ENCODE measurements around the gene MLPH.
A peak's percentile ranks its signal among the peaks of the same experiment; 100 is the strongest.

MLPH gene

DNA sequence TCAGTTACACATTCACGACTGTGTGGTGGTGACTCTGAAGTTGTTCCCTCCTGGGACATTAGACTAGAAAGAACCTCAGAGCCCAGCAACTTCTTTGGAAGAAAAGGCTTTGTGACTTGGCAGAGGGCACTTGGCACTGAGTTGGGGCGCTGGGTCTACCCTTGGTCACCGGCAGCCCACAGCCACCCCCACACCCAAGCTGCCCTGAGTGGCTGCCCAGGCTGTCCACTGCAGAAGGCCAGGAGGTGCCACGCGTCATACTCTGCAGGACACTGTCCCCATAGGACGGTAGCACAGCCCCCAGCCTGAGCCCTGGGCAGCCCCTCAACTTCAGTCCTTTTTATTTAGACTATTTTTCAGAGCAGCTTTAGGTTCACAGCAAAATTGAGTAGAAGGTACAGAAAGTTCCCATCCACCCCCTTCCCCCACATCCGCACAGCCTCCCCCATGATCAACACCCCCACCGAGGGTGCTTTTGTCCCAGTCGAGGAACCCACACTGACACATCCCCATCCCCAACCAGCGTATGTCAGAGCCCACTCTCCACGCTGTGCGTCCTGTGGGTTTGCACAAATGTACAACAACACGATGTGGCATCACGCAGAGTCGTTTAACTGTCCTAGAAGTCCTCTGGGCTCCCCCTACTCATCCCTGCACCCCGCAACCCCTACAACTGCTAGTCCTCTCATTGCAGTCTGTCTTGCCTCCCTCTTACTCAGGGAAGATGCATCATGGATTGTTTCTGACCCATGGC is 80.4 kb downstream of the MLPH start:
- no peak for DNase-seq (ENCODE audit: low read depth)

DNA sequence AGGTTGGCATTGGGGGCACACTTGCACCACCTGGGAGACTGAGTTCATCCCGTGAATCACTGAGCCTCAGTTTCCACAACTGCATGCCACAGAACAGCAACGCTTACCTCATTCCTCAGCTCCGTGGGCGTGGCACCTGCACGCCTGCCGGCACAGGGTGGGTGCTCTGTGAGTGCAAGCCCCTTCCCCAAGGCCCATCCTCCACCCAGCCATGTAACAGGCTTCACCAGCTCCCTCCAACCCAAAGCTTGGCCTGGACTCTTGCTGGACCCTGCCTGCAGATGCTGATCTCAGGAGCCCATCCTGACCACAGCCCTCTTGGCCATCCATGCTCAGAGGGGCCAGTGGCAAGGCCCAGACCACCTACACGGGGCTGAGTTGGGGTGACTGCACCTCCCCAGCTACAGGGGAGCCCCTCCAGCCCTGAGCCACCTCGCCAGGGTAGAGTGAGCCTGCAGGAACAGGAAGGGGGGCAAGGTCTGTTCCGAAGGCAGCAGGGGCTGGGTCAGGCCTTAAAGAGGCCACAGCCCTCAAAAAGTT is 81.1 kb downstream of the MLPH start:
- no peak for DNase-seq (ENCODE audit: low read depth)

DNA sequence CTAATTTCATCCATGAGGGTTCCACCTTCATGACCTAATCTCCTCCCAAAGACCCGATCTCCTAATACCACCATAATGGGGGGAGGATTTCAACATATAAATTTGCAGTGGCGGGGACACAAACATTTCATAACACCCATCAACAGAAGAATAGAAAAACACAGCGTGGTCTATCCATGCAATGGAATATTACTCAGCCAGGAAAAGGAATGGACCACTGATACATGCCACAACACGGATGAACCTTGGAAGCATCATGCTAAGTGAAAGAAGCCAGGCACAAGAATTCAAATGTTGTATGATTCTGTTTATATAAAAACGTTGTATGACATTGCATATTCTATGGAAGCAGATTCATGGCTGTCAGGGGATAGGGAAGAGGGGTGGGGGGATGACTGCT is 82.0 kb downstream of the MLPH start:
- DNase-seq (ENCODE audit: low read depth) = no peak

DNA sequence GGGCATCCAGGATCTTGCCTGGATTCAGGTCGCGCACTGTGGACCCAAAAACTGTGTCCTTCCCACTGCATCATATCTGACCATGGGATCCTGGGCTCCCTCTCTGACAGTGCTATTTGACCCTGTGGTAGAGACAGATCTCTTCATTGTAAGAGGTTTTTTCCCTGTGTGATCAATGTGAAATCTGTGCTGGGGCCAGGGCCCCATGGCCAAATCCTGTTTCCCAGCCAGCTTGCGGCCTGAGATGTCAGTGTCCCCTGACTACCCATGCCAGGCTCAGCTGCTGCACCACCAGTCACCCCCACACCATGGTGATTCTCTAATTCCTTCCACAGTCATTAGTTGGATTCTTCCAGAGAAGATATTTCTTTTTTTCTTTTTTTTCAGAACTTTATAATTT is 82.8 kb downstream of the MLPH start:
- no peak for DNase-seq (ENCODE audit: low read depth)

DNA sequence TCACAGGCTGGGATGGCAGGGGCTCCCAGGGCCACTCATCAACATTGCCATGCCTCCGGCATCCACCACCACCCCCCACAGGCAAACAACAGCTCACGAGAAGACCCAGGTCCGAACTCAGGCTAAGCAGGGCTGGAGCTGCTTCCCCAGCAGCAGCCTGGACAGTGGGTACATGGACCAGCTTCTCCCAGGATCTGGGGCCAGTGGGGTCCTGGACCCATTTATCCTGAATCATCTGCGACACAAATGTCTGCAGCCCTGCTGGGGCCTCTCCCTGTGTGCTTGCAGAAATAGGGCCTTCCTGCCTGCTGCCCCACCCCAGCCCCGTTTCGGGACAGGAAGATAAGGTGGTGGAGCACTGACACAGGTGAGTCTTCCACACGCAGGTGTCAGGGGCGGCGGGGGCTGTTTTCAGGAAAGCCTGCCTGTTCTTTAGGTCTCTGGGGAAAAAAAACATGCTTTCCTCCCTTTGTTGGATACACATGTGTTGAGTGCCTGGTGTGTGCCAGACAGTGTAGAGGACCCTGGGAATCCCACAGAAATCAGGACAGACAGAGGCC is 83.8 kb downstream of the MLPH start:
- DNase-seq (ENCODE audit: low read depth) = no peak

DNA sequence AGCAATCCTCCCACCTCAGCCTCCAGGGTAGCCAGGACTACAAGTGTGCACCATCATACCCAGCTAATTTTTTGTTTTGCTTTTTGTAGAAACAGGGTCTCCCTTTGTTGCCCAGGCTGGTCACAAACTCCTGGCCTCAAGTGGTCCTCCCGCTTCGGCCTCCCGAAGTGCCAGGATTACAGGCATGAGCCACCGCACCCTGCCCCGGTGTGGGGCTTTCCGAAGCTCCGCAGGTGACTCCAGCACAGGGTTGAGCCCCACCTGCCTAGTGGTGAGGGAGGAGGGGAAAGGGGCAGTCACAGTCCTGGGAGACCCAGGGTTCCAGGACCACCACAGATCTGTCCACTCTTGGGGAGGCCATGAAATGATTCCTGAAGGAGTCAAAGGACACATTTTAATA is 84.5 kb downstream of the MLPH start:
- no peak for DNase-seq (ENCODE audit: low read depth)

DNA sequence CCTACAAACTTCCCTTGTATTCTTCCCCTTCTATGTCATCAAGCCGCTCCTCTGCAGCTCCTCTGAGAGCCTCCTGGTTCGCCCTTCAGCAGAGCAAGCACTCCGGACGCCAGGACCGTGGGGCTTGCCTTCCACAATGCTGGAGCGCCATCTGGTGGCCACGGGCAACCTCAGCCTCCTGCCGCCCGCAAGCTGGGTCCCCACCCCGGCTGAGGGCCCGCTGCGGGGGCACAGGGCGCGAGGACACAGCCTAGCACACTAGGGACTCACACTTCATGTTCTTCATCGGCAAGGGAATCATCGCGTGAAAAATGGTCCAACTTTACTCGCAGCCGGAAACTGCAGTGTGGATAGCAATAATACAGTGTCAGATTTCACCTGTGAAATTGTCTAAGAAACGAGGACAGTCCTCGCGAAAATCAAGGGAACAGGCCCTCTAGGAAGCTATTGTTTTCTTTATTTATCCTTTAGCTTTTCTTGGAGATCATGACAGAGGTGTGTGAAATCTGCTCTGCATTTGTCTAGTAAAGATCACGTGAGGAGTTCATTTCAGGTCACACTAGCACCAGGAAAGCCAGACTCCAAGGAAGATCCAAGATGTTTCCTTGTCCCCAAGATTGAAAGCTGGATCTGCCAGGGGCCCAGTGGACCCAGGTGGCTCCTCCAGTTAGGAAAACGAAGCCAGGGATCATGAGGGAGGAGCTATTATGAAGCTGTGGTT is 85.1 kb downstream of the MLPH start:
- peak; percentile 85 for DNase-seq (ENCODE audit: low read depth)

DNA sequence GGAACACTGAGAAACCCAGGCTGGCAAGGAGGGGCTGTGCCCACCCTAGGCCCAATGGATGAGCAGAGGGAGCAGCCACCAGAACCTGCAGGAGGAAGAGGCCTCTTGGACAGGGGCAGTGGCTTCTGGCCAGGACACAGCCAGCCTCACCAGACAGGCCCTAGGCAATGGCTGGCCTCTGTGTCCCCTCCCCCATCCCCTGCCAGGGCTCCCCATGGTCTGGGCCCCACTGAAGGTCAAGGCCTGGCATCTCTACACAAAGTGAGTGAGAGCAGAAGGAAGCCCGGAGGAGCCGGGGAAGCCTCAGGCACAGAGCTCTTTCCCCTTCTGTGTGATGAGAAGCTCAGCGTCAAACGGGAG is 85.7 kb downstream of the MLPH start:
- no peak for DNase-seq (ENCODE audit: low read depth)

DNA sequence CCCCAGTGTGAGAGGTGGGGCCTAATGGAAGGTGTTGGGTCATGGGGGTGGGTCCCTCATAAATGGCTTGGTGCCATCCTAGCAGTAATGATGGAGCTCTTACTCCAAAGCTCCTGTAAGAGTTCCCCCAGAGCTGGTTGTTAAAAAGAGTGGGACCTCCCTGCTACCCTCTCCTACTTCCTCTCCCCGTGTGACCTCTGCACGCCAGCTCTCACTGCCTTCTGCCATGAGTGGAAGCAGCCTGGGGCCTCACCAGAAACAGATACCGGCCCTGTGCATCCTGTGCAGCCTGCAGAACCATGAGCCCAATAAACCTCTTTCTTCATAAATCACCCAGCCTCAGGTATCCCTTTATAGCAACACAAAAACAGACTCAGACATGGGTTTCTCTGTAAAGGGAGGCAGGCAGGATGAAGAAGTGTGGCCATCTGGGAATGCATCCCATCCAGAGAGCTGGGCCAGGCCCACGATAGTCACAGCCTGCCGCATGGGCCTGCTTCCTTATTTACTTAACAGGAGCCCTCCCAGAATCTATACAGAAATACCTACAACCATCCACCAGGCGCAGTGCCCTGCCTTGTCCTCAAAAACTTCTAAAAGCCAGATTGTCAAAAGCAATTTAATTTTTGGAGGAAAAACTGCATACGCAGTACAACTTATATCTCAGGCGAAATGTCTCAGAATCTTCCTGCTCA is 86.8 kb downstream of the MLPH start:
- DNase-seq (ENCODE audit: low read depth) = no peak

DNA sequence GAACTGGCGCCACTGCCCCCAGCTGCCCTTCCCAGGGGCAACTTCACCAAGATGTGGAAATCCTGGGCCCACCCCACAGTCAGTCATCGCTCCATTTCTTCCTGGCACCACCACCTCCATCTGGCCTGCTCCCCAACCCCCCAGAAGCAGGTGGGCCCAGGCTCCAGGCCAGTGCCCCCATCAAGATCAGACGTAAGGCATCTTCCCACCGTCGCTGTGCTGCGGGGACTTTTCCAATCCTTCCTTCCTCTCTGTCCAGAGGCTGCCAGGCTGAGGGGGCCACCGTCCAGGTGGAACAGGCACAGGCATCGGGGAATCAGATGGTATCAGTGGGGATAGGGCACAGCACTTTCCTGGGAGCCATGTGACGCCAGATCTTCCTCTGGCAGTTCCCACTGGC is 87.4 kb downstream of the MLPH start:
- DNase-seq (ENCODE audit: low read depth) = no peak

DNA sequence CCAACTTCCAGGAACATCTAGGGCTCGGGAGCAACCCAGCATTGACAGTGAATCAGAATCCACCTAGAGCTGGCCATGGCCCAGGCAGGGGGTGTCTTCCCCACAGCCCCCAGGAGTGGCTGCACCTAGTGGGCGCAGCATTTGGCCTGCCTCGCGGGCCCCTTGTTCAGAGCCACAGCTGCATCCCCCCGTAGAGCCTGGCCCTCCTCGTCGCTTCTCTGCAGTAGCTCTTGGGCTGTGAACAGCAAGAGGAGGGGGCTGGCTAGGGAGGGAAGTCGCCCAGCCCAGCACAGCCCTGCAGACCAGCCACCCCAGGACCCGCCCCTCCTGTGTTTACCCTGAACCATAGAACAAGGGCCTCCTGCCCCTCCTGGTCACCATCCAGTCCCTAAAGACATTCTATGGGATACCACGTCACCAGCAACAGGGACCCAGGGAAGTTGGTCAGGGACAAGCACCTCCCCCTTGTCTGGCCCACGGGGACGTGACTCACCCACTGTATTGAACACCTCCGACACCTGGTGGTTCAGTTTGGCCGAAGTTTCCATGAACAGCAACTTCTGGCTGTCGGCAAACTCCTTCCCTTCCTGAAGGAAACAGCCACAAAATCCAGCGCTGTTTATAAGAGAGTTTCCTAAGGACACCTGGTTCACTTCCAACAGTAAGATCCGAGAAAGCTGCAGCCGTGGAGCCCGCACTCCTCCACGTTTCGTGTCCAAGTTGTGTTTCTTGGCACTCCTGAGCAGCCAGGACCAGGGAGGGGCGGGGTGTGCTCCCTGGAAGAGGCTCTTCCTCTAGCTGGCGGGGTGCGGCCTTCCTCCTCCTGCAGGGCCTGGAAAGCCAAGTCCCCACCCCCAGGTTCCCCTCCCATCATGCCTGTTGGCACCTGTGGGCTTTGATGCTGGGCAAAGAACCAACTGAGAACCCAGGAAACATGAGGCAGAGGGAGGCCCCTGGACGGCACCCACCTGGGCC is 88.1 kb downstream of the MLPH start:
- DNase-seq (ENCODE audit: low read depth) = no peak

DNA sequence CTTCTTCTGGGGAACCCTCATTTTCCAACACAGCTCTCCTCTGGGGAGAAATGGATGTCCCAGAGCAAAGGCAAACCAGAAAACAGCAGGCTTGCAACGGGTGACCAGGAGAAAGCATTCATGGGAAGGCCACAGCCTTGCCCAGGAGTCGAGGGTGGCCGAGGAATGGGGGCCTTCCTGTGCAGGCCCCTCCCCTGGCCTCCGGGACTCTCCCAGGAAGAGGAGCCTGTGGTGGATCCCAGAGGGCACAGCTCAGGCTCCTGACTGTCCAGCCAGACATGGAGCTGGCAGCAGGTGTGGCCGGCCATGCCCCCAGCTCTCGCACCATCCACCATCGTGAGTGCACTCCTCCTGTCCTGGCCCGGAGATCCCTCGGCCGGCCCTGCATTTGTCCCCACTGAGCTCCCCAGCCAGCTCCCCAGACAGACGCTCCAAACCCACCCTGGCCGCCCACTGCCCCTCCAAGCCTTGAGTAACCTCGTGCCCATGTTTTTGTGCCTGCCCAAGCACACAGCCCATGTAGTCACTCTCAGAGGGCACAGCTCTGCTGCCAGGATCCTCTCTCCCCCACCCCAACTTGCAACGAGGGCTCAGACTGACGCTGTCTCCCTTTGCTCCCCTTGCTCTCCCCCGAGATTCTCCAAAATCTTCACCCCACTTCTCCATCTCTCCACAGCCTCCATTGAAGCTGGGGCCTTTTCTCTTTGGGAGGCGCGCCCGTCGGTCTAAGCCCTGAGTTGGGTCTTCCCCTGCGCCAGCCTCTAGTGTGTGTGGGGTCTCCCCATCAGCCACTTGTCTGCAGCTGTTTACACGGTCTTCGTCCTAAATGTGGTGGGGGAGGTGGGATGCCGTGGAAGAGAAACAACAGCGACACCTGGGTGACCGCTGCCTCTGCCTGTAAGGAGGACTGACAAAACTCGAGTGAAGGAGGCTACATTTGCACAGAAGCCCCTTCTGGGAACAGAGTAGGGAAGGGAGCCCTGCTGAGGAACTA is 89.1 kb downstream of the MLPH start:
- DNase-seq (ENCODE audit: low read depth) = no peak

DNA sequence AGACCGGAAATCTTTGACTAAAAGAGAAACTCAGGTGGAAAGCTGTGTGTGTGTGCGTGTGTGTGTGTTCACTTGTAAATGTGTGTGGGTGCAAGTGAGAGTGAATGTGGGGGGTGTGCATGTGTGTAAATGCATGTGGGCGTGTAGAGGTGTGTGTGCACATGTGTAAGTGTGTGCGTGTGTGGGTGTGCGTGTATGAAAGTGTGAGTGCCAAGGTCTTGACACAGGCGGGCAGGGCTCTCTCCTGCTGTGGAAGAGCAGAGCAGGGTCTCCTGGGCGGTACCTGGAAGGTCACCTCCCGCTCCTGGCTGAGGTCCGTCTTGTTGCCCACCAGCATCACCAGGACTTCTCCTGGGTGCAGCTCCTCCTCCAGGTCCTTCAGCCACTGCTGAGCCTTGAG is 89.9 kb downstream of the MLPH start:
- DNase-seq (ENCODE audit: low read depth) = no peak

DNA sequence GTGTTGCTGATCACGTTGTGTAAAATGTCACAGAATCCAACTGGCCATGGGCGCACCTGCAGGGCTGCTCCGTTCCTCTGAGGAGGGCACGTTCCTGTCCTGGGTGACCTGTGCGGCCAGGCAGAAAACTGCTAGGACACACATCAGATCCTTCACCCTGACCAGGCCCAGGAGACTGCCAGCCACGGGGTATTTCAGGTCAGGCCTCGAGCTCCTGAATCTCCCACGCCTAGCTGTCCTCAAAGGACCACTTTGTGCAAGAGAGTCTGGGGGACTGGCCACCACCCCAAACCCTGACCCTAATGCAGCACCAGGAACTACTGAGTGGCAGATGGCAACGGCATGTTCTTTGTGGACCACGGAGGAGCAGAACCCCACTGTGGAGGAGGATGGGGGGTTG is 90.4 kb downstream of the MLPH start:
- DNase-seq (ENCODE audit: low read depth) = no peak

DNA sequence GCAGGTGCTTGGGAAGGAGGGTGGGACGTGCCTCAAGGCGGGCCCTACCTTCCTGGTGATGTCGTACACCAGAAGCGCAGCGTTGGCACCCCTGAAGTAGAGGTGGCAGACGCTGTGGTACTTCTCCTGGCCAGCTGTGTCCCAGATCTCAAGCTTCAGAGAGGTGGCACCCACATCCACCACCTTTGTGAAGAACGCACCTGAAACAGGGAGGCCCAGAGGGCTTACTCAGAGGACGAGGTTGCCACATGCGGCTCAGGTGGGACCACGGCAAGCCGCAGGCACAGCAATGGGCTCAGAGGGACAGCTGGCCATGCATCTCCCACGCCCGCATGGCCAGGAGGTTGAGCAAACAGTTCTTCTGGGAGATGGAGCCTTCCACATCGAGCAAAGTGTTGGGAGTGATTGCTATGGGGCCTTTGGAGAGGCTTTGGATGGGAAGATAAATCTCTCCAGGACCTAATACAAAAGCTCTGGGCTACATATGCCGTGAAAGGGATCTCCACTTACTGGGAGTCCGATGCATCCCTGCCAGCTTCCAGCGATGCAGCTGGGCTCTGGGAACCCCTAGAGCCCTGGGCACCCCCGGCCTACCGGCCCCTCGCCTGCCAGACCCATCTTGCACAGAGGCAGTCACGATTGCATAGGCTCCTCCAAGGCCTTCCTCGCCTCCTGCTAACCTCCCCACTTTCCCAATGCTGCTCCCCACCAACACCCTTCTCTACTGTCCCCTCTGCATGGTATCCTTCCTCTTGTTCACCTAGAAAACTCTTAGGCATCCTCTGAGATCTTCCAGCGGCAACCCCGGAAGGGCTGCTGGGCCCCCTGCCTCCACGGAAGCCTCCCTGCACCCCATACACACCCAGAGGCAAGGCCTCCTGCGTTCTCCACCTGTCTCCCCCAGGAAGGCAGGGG is 91.2 kb downstream of the MLPH start:
- DNase-seq (ENCODE audit: low read depth) = no peak

DNA sequence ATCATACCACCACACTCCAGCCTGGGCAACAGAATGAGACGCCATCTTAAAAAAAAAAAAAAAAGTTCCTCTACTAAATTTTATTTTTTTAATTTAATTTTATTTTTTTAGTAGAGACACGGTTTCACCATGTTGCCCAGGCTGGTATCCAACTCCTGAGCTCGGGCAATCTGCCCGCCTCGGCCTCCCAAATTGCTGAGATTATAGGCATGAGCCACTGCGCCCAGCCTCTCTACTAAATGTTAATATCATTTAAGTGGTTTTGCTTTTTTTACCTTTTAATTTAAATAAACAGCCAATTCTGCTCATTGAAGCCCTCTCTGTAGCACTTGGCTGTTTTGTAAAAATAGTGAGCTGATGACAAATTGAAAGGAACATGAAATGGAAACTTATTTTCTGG is 94.3 kb downstream of the MLPH start:
- no peak for DNase-seq (ENCODE audit: low read depth)

DNA sequence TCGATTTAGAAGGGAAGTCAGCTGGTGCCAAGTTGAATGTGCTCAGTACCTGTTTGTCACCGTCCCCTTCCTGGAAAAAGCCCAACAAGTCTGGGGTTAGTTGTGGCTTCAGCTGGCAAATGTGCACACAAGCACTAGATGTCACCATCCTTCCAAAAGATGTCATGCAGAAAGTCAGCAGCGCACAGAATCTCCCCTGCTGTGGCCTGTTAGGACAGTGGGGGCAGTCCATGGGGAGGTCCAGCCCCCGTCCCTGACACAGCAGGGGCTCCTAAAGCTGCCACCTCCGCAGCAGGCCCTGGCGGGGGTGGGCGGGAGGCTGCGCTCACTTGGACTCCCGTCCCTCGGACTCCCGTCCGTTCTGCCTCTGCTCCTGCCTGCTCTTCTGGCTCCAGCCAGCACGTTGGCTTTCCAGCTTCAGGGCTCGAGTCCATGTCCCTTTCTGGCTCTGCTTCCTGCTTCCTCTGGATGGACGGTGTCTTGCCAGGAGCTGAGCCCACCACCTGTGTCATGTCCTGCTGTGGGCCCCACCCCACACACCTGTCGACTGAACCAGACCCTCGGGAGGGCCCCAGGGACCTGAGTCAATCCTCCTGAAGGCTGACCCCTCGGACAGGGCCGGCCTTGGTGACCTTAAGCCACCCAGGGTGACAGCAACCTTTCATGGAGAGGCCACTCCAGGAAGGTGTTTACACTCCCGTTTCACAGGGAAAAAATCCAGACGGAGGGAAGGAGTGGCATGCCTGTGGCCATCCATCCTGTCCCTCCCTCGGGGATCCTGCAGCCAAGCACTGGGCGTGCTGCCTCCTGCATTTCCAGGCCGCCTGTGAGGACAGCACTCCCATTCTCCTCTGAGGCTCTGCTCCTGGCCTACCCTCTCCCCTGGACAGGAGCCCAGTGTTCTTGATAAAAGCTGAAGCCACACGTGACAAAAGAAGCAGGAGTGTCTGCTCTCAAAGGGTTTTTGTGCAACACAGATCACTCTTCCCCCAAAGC is 95.0 kb downstream of the MLPH start:
- peak; percentile 35 for DNase-seq (ENCODE audit: low read depth)

All from activated T-cell treated with anti-CD3 and anti-CD28 coated beads for 48 hours (primary cell).